HG03558 (cell line): ENCODE data around the gene NFU1.
"Not testable (repeated sequence)": the region's sequence is repeated elsewhere in the genome, so short reads cannot be mapped to it uniquely, and the experiment has no call there.

Experiments used
- ATAC-seq: cut with Tn5 transposase; IDR thresholded peaks from one replicate; pipeline ENCODE4 v1.9.1; 2021; ENCODE audit warnings: moderate number of reproducible peaks; ENCODE audit not compliant: unreplicated experiment; ENCODE audit errors: extremely low read depth

NFU1 gene

GRCh38 chr2:69452687-69453086 is 15.5 kb upstream of the NFU1 start:
- ATAC-seq, result no peak

GRCh38 chr2:69450735-69451416 is 13.6 kb upstream of the NFU1 start:
- ATAC-seq, result no peak

DNA sequence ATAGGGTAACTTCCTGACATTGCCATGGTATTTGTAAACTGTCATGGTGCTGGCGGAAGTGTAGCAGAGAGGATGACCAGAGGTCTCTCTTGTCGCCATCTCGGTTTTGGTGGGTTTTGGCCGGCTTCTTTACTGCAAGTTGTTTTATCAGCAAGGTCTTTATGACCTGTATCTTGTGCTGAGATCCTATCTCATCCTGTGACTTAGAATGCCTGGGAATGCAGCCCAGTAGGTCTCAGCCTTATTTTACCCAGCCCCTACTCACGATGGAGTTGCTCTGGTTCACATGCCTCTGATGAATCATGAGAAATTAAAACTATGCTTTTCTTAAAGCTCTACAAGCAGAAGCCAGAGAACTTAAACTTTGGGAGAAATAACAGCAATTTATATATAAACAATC is 12.7 kb upstream of the NFU1 start:
- no peak for ATAC-seq

DNA sequence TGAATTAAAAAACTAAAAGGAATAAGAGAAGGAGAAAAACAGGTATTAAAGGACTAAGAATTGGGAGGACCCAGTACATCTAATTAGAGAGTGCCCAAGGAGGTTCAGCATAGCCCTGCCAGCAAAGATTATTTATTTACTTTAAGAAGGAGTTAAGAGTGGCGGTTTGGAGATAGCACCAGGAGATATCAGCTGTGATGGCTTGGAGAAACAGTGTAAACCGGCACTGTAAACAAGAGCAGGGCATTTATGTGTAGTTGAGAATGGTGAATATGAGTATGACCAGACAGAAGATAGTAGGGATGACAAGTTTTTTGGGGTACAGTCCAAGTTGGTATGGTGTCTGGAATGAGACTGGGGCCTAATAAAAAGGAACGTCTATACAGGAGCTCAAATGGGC is 6.4 kb upstream of the NFU1 start:
- ATAC-seq, result not testable (repeated sequence)

GRCh38 chr2:69439499-69439898 is 2.3 kb upstream of the NFU1 start:
- ATAC-seq, result not testable (repeated sequence)

GRCh38 chr2:69438580-69438979 is 1.3 kb upstream of the NFU1 start:
- no peak for ATAC-seq

- ATAC-seq, result no peak
Measured at GRCh38 chr2:69437751-69438154, 518 bp upstream of the NFU1 start.

DNA sequence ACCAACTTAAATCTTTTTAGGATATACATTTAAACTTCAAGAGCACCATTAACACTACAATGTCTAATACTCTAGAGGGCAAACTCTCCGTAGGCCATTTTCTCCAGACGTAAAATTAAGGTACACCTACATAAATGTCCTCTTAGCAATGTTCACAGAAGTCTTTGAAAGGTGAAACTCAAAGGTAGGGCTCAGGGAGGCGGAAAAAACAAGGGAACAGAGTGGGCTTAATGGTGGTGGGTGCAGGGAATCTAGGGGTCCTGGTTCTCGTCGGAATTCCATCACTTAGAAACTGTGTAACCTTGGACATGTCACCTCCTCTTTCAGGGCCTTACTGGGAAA is 668 bp downstream of the NFU1 start:
- ATAC-seq, result no peak

- ATAC-seq, result no peak
Measured at GRCh38 chr2:69434753-69435152, 2.5 kb downstream of the NFU1 start.

GRCh38 chr2:69429491-69430183 is 7.6 kb downstream of the NFU1 start:
- no peak for ATAC-seq

DNA sequence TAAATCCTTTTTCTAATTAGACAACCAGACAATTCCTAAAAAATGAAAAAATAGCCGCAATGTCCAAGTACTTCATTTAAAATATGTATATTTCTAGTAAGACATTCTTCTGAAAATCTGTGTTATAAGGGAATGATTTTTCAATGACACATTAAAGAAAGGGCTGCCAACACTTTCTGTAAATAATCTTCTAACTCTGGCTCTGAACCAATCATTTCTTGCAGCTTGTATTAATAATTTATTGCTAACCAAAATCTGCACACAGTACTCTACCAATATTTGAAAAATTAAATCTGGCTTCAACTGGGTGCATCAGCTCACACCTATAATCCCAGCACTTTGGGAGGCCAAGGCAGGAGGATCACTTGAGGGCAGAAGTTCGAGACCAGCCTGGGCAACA is 8.3 kb downstream of the NFU1 start:
- ATAC-seq, result no peak

- no peak for ATAC-seq
Measured at GRCh38 chr2:69424419-69424818, 12.8 kb downstream of the NFU1 start.

- ATAC-seq, result no peak
Measured at GRCh38 chr2:69422198-69422597, 15.0 kb downstream of the NFU1 start.

DNA sequence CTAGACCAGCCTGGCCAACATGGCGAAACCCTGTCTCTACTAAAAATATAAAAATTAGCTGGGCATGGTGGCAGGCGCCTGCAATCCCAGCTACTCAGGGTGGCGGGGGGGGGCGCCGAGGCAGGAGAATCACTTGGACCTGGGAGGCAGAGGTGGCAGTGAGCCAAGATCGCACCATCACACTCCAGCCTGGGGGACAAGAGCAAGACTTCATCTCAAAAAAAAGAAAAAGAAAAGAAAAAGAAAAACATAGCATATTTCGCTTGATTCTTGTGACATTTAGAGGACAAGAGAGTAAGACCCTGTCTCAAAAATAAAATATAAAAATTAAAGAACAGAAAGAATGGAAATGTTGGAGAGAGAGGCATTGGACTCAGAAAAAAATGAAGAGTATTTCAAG is 18.1 kb downstream of the NFU1 start:
- not testable (repeated sequence) for ATAC-seq

DNA sequence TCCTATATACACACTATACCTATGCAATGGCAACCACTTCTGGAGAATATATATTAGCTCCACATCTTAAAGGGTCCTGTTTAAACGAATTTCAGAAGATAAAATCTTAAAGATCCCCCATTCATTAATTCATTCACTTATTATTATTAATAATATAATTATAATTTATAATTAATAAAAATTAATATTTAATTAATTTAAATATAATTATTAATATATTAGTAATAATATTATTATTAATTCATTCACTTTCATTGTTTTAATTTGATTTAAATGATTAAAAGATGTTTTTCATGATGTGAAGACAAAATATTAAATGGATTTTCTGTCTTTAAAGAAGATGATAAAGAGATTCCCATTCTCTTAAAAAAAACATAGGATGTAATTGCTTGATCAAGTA is 21.1 kb downstream of the NFU1 start:
- no peak for ATAC-seq

DNA sequence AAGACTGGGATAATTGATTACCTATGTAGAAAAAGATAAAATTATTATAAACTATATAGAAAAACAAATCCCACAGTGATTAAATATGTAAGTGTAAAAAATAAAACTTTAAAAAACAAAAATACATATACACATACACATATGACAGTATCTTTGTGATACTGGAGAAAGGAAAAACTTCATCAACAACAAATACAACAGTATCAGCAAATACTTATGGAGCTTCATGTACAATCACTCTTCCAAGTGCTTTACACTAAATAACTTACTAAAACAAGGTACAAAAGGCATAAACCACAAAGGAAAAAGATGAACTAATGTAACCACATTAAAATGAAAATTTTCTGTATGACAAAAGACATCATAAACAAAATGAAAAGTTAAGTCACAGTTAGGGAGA is 26.1 kb downstream of the NFU1 start:
- ATAC-seq, result no peak

DNA sequence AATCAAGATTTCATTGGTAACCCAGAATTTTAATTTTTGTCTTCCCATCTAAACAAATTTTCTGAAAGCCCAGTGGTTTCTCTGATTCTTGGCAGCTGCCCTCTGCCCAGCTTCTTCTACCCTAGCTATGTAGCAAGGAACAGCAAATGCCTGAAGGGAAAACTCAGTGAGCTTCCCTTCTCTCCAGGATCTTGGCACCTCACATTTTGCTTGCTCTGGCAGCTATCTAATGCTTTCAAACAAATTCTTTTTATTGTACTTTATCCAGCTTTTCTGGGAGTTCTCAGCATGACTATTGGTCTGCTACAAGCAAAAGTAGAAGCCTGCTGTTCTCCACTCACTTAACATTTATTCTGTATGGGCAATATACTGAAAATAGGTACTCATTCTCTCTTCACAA is 31.9 kb downstream of the NFU1 start:
- ATAC-seq, result no peak

DNA sequence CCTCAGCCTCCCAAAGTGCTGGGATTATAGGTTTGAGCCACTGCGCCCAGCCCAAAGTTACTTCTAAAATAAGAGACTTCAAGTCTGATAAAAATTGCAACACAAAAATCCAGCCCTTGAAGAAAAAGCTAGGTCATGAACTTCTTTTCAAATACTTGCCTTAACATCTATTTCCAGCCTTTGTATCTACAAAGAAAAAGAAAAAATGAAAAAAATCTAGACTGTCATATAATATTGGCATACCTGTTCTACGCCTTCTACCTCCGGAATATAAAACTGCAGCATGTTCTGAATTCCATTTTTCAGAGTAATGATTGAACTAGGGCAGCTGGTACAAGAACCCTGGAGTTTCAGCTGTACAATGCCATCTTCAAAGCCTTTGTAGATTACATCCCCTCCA is 37.1 kb downstream of the NFU1 start:
- ATAC-seq, result no peak

DNA sequence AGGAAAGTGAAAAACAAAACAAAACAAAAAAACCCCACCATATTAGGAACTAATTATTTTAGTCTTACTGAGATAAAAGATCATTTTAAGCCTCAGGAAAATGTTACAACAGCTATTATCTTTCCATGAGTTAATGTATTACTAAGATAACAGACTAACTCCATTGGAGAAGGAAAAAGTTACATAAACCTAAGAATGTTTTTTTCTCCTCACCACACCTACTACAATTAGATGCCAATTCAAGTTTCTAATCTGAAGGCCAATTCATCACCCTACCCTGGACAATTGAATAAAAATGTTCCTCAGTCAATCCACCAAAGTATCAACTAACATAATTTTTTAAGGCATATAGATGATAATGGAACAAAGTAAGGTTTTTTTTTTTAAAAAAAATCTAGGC is 40.0 kb downstream of the NFU1 start:
- no peak for ATAC-seq

DNA sequence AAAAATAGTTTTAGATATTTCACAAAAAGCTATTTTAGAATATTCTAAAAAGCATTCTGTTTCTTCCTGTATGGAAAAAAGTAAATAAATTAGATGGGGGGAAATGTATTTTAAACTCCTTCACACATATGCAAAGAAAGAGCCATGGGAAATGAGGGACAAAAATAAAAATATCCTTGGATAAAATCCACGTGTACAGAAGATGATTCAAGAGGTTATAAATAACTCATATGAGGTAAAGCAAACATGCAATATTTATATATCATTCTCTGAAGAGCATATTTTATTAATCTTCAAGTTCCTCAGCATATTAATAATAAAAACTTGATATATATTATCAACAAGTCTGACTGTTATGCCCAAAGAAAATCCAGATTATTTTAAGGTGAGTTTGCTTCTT is 41.4 kb downstream of the NFU1 start:
- no peak for ATAC-seq

DNA sequence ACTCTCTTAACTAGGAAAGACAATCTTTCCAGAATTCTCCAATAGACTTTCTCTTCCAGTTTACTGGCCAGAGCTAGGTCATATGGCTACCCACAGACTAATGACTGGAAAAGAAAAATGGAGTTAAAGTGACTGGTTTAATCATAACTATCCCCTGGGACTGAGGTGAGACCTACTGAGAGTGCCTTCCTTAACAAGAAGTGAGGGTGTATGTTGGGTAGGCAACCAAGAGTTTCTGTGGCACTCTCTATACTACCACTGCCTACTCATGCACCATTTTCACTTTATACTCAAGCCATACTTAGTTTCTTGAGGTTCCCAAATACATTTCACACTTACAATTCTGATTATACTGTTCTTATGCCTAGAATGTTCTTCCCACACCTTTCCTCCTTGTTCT is 43.3 kb downstream of the NFU1 start:
- ATAC-seq, result no peak

DNA sequence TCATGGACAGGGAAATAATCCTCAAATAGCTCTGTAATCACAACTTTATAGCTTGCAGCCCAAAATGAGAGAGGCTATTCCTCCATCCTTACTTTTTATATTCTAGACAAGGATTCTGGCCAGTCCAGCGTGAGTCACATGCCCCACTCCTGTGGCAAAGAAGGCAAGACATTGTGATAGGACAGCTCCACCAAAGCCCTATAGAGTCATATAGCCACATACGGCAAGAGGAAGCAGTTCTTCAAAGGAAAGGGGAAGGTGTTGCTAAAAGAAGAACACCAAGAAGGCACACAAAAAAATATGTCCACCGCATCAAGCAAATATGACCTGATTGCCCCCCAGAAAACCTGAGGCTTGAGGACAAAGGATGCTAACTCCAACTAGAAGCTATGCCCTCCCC is 46.8 kb downstream of the NFU1 start:
- no peak for ATAC-seq
